HepG2 (cell line): ENCODE data around the gene USP32. TPM values are rescaled to one million over a fixed set of nuclear protein-coding genes. Genes with fewer than 3 reads are reported as not detected.

Experiments used
- ATF1 ChIP-seq: IDR thresholded peaks from 2 replicates; pipeline ENCODE4 v1.6.1; 2016; ENCODE audit warnings: mild to moderate bottlenecking, control low read depth
- E2F5 ChIP-seq: sonication (generic); formaldehyde crosslinking; conservative IDR thresholded peaks from 2 replicates; pipeline ENCODE4 v1.4.0; 2020; ENCODE audit warnings: missing genetic modification reagents
- GPBP1L1 ChIP-seq: sonication (generic); formaldehyde crosslinking; IDR thresholded peaks from 2 replicates; pipeline ENCODE4 v1.5.0; 2020; ENCODE audit warnings: mild to moderate bottlenecking, missing genetic modification reagents
- GTF2F1 ChIP-seq: fragments of 150-350 bp; IDR thresholded peaks from 2 replicates; pipeline ENCODE4 v1.6.1; 2014; ENCODE audit warnings: low read length
- HES4 ChIP-seq: sonication (generic); formaldehyde crosslinking; IDR thresholded peaks from 2 replicates; pipeline ENCODE4 v1.9.0; 2021; ENCODE audit warnings: mild to moderate bottlenecking, missing genetic modification reagents, borderline replicate concordance
- HMGA1 ChIP-seq: sonication (generic); formaldehyde crosslinking; conservative IDR thresholded peaks from 2 replicates; pipeline ENCODE4 v1.4.0; 2020; ENCODE audit warnings: missing genetic modification reagents
- IRF1 ChIP-seq: sonication (generic); formaldehyde crosslinking; IDR thresholded peaks from 2 replicates; pipeline ENCODE4 v1.4.0; 2020; ENCODE audit warnings: low read depth, mild to moderate bottlenecking, missing genetic modification reagents
- JUNB ChIP-seq: sonication (generic); formaldehyde crosslinking; IDR thresholded peaks from 2 replicates; pipeline ENCODE4 v1.8.0; 2022; ENCODE audit warnings: missing genetic modification reagents, mild to moderate bottlenecking, borderline replicate concordance
- KMT2B ChIP-seq: IDR thresholded peaks from 2 replicates; pipeline ENCODE4 v1.6.1; 2016; ENCODE audit warnings: missing genetic modification reagents, missing compliant biosample characterization
- PLRG1 ChIP-seq: fragments of 450-650 bp; conservative IDR thresholded peaks from 2 replicates; pipeline ENCODE4 v1.6.1; 2016
- POGZ ChIP-seq: sonication (generic); formaldehyde crosslinking; IDR thresholded peaks from 2 replicates; pipeline ENCODE4 v1.4.0; 2020; ENCODE audit warnings: mild to moderate bottlenecking, missing genetic modification reagents
- REPIN1 ChIP-seq: sonication (generic); formaldehyde crosslinking; IDR thresholded peaks from 2 replicates; pipeline ENCODE4 v1.8.0; 2022; ENCODE audit warnings: missing genetic modification reagents, low read depth, mild to moderate bottlenecking, borderline replicate concordance
- SSRP1 ChIP-seq: IDR thresholded peaks from 2 replicates; pipeline ENCODE4 v1.6.1; 2016; ENCODE audit warnings: control low read depth
- TCF7L2 ChIP-seq: IDR thresholded peaks from 2 replicates; pipeline ENCODE4 v1.6.1; 2011; ENCODE audit warnings: mild to moderate bottlenecking, low read depth, low read length, moderate library complexity
- THAP11 ChIP-seq: IDR thresholded peaks from 2 replicates; pipeline ENCODE4 v1.6.1; 2016; ENCODE audit warnings: missing biosample characterization, missing genetic modification reagents
- TRAFD1 ChIP-seq: sonication (generic); formaldehyde crosslinking; IDR thresholded peaks from 2 replicates; pipeline ENCODE4 v1.5.1; 2020; ENCODE audit warnings: missing genetic modification reagents, mild to moderate bottlenecking, borderline replicate concordance
- TSC22D2 ChIP-seq: sonication (generic); formaldehyde crosslinking; IDR thresholded peaks from 2 replicates; pipeline ENCODE4 v1.5.1; 2020; ENCODE audit warnings: missing genetic modification reagents, mild to moderate bottlenecking, borderline replicate concordance
- YEATS2 ChIP-seq: sonication (generic); formaldehyde crosslinking; IDR thresholded peaks from 2 replicates; pipeline ENCODE4 v1.4.0; 2020; ENCODE audit warnings: missing genetic modification reagents, borderline replicate concordance
- ZBTB46 ChIP-seq: sonication (generic); formaldehyde crosslinking; IDR thresholded peaks from 2 replicates; pipeline ENCODE4 v1.4.0; 2020; ENCODE audit warnings: mild to moderate bottlenecking, missing genetic modification reagents, borderline replicate concordance
- ZNF263 ChIP-seq: sonication (generic); formaldehyde crosslinking; IDR thresholded peaks from 2 replicates; pipeline ENCODE4 v1.4.0; 2020; ENCODE audit warnings: missing genetic modification reagents
- ZNF33A ChIP-seq: sonication (generic); formaldehyde crosslinking; IDR thresholded peaks from 2 replicates; pipeline ENCODE4 v1.5.1; 2020; ENCODE audit warnings: missing genetic modification reagents, mild to moderate bottlenecking, moderate library complexity, borderline replicate concordance
- ZNF350 ChIP-seq: sonication (generic); formaldehyde crosslinking; IDR thresholded peaks from 2 replicates; pipeline ENCODE4 v1.4.0; 2020; ENCODE audit warnings: mild to moderate bottlenecking, low read depth, missing genetic modification reagents, borderline replicate concordance
- ZNF530 ChIP-seq: sonication (generic); formaldehyde crosslinking; IDR thresholded peaks from 2 replicates; pipeline ENCODE4 v1.5.0; 2020; ENCODE audit warnings: low read depth, mild to moderate bottlenecking, missing genetic modification reagents
- ZNF7 ChIP-seq: IDR thresholded peaks from 2 replicates; pipeline ENCODE4 v1.6.1; 2016; ENCODE audit warnings: missing biosample characterization, missing genetic modification reagents
- polyA plus RNA-seq, 8 experiments: library from polyadenylated mRNA; depleted of rRNA in 3 of 8; stranded (reverse) in 7 of 8; unstranded in 1 of 8; fragments of >200 nt; fragmentation: Illumina TruSeq in 4 of 8; extraction: Trizol in 4 of 8; gene quantifications; 2 replicates each; pipeline versions ENCODE4 v1.2.1 to v1.2.3, GENCODE V29; 2011 to 2016; ENCODE audit warnings: low read depth in 4 of 8, missing spikeins in 1 of 8, mixed read lengths in 1 of 8; ENCODE audit not compliant: insufficient read depth in 1 of 8
- total RNA-seq, 5 experiments: library from RNA; depleted of rRNA; stranded (reverse); fragments of >200 nt; fragmentation: Illumina TruSeq; extraction: Trizol; gene quantifications; 2 replicates each; pipeline ENCODE4 v1.2.3, GENCODE V29; 2016; ENCODE audit warnings: low read depth in 1 of 5

Gene USP32
- total and polyA plus RNA-seq, 2 of the 13 experiments (the other 11 are each of a cell fraction or from before 2014, with no cell fraction given): 24.9 to 39.9 TPM

- TF ChIP-seq JUNB (CRISPR knock-in tag): no peak
- TF ChIP-seq GPBP1L1: no peak
- TF ChIP-seq ATF1: no peak
- peak; percentile 92 for TF ChIP-seq E2F5 (CRISPR knock-in tag)
- TF ChIP-seq ZNF33A (CRISPR knock-in tag): no peak
- TF ChIP-seq POGZ (CRISPR knock-in tag): peak; percentile 80
- TF ChIP-seq SSRP1 (CRISPR knock-in tag): no peak
- no peak for TF ChIP-seq PLRG1
- TF ChIP-seq KMT2B (CRISPR knock-in tag): peak; percentile 92
- TF ChIP-seq TCF7L2: no peak
- peak; percentile 98 for TF ChIP-seq TRAFD1 (CRISPR knock-in tag)
- TF ChIP-seq HES4 (CRISPR knock-in tag): peak; percentile 99
- peak; percentile 81 for TF ChIP-seq ZNF263 (CRISPR knock-in tag)
- TF ChIP-seq ZBTB46 (CRISPR knock-in tag): no peak
- TF ChIP-seq YEATS2 (CRISPR knock-in tag): peak; percentile 88; the same call in 1 of the 2 replicates
- no peak for TF ChIP-seq IRF1
- TF ChIP-seq HMGA1 (CRISPR knock-in tag): no peak
- TF ChIP-seq GTF2F1: no peak
- TF ChIP-seq TSC22D2 (CRISPR knock-in tag): peak; percentile 100
- peak; percentile 79; the same call in 1 of the 2 replicates for TF ChIP-seq ZNF350 (CRISPR knock-in tag)
- TF ChIP-seq ZNF7 (CRISPR knock-in tag): peak; percentile 74
- TF ChIP-seq ZNF530 (CRISPR knock-in tag): peak; percentile 89; the same call in 1 of the 2 replicates
- TF ChIP-seq THAP11 (CRISPR knock-in tag): peak; percentile 78
- peak; percentile 97 for TF ChIP-seq REPIN1 (CRISPR knock-in tag)
Measured at GRCh38 chr17:60139438-60140285, 252.3 kb downstream of the USP32 start (continued).
